Measurements from ENCODE around the gene HS6ST3. TPM values are rescaled to one million over a fixed set of nuclear protein-coding genes. Genes with fewer than 3 reads are reported as not detected.

The HS6ST3 gene
- total and polyA plus RNA-seq, 10 donors = 0.03 TPM; not detected in 9

- Histone ChIP-seq H3K9me3 (peaks cover 0 to 10% (median 2%) of the 10 kb centered on the region in 8 donors), H3K4me3 (no peak overlapping the region), H3K27me3 (replicated peaks in 1 of 7) (no peaks in the 10 kb centered on the region), H3K27ac (no peak overlapping the region), H3K4me1 (no peaks in the 10 kb centered on the region), H3K36me3 (no peaks in the 10 kb centered on the region)
- 74 to 85% (median 80%) methylated on average over 5 of the region's 5 CpGs for WGBS, 5 donors
- no peak for TF ChIP-seq POLR2A (IDR thresholded peaks at IDR 0.05)
- no peak for TF ChIP-seq POLR2AphosphoS5 (IDR thresholded peaks at IDR 0.05)
- no peak for TF ChIP-seq CTCF (IDR thresholded peaks at IDR 0.05 in 8 of 11, conservative IDR thresholded peaks at IDR 0.05 in 3 of 11)
- intact Hi-C loops (cut with DNase I; ENCODE audit: low total_unique reads) = no loop called here
- no peak for DNase-seq
Measured at GRCh38 chr13:96849091-96849490, 759.2 kb downstream of the HS6ST3 start.

- Histone ChIP-seq H3K4me3 (no peak overlapping the region), H3K27me3 (replicated peaks in 1 of 7) (no peaks in the 10 kb centered on the region), H3K36me3 (no peaks in the 10 kb centered on the region), H3K9me3 (peaks cover 0 to 15% (median 2%) of the 10 kb centered on the region in 8 donors), H3K4me1 (no peaks in the 10 kb centered on the region), H3K27ac (no peak overlapping the region)
- no peak for DNase-seq
- TF ChIP-seq CTCF (IDR thresholded peaks at IDR 0.05 in 8 of 11, conservative IDR thresholded peaks at IDR 0.05 in 3 of 11) (no peak), POLR2AphosphoS5 (IDR thresholded peaks at IDR 0.05) (no peak), POLR2A (IDR thresholded peaks at IDR 0.05) (no peak)
- 84 to 89% (median 85%) methylated on average over 10 of the region's 10 CpGs for WGBS, 5 donors
- intact Hi-C loops (cut with DNase I; ENCODE audit: low total_unique reads) = no loop called here
Measured at GRCh38 chr13:96850538-96851145, 760.7 kb downstream of the HS6ST3 start.

- H3K36me3 ChIP-seq = no peaks in the 10 kb centered on the region
- no peak overlapping the region for H3K4me3 ChIP-seq
- intact Hi-C loops (cut with DNase I; ENCODE audit: low total_unique reads) = no loop called here
- no peaks in the 10 kb centered on the region for H3K4me1 ChIP-seq
- H3K27ac ChIP-seq = no peak overlapping the region
- H3K9me3 ChIP-seq = peaks cover 0 to 15% (median 2%) of the 10 kb centered on the region in 8 donors
- TF ChIP-seq POLR2AphosphoS5 (IDR thresholded peaks at IDR 0.05) = no peak
- no peak for TF ChIP-seq POLR2A (IDR thresholded peaks at IDR 0.05)
- no peak for TF ChIP-seq CTCF (IDR thresholded peaks at IDR 0.05 in 8 of 11, conservative IDR thresholded peaks at IDR 0.05 in 3 of 11)
- no peaks in the 10 kb centered on the region for H3K27me3 ChIP-seq (replicated peaks in 1 of 7)
- no peak for DNase-seq
- WGBS, 5 donors = 73 to 78% (median 76%) methylated on average over 8 to 9 of the region's 9 CpGs
Measured at GRCh38 chr13:96851856-96852445, 762.0 kb downstream of the HS6ST3 start.

- Histone ChIP-seq H3K4me3 (no peak overlapping the region), H3K36me3 (no peaks in the 10 kb centered on the region), H3K9me3 (peaks cover 0 to 12% (median 0%) of the 10 kb centered on the region in 8 donors), H3K4me1 (no peaks in the 10 kb centered on the region), H3K27ac (no peak overlapping the region), H3K27me3 (replicated peaks in 1 of 7) (no peaks in the 10 kb centered on the region)
- intact Hi-C loops (cut with DNase I; ENCODE audit: low total_unique reads) = no loop called here
- no peak for TF ChIP-seq POLR2A (IDR thresholded peaks at IDR 0.05)
- DNase-seq = no peak
- 89 to 98% (median 94%) methylated on average over 1 of the region's 1 CpG for WGBS, 5 donors
Measured at GRCh38 chr13:96858133-96858826, 768.4 kb downstream of the HS6ST3 start.

Data from spleen (tissue), 11 donors.